Endothelial cell (in vitro differentiated cells): ENCODE measurements around the gene GOLGA2. TPM values are rescaled to one million over a fixed set of nuclear protein-coding genes. Genes with fewer than 3 reads are reported as not detected.

Source experiments
- DNase-seq: peaks from one replicate; pipeline ENCODE4 v3.0.0; 2021; ENCODE audit warnings: low spot score
- H3K27ac Mint-ChIP-seq: one replicate; pipeline ENCODE4 v1.8.0; 2021; ENCODE audit warnings: mixed read lengths, inconsistent platforms; ENCODE audit not compliant: unreplicated experiment
- H3K27me3 Mint-ChIP-seq: one replicate; pipeline ENCODE4 v1.8.0; 2021; ENCODE audit warnings: mild to moderate bottlenecking, moderate library complexity, mixed read lengths, inconsistent platforms; ENCODE audit not compliant: unreplicated experiment
- H3K36me3 Mint-ChIP-seq: one replicate; pipeline ENCODE4 v1.8.0; 2021; ENCODE audit warnings: mild to moderate bottlenecking, low read depth, mixed read lengths, inconsistent platforms; ENCODE audit not compliant: unreplicated experiment
- H3K4me1 Mint-ChIP-seq: one replicate; pipeline ENCODE4 v1.8.0; 2021; ENCODE audit warnings: mild to moderate bottlenecking, mixed read lengths, inconsistent platforms; ENCODE audit not compliant: unreplicated experiment
- H3K4me3 Mint-ChIP-seq: one replicate; pipeline ENCODE4 v1.8.0; 2021; ENCODE audit warnings: mild to moderate bottlenecking, mixed read lengths, inconsistent platforms; ENCODE audit not compliant: unreplicated experiment
- H3K9me3 Mint-ChIP-seq: one replicate; pipeline ENCODE4 v1.8.0; 2021; ENCODE audit warnings: mixed read lengths, inconsistent platforms; ENCODE audit not compliant: unreplicated experiment
- total RNA-seq: library from RNA; stranded (reverse); fragmentation: NEBNext Ultra II Directional; extraction: Animal tissue kit (Norgen Biotek cat#: 25700); gene quantifications from one replicate; pipeline ENCODE4 v1.2.1, GENCODE V29; 2021; ENCODE audit not compliant: unreplicated experiment
- TF ChIP-seq, protein P1 (sequence below): fragments of 200-600 bp; sonication (generic); IDR thresholded peaks from one replicate; pipeline ENCODE4 v1.5.0; 2021; ENCODE audit warnings: antibody characterized with exemption; ENCODE audit not compliant: unreplicated experiment

GOLGA2 gene
- total RNA-seq, 1 donor from 2014 or later = 69.4 TPM

DNA sequence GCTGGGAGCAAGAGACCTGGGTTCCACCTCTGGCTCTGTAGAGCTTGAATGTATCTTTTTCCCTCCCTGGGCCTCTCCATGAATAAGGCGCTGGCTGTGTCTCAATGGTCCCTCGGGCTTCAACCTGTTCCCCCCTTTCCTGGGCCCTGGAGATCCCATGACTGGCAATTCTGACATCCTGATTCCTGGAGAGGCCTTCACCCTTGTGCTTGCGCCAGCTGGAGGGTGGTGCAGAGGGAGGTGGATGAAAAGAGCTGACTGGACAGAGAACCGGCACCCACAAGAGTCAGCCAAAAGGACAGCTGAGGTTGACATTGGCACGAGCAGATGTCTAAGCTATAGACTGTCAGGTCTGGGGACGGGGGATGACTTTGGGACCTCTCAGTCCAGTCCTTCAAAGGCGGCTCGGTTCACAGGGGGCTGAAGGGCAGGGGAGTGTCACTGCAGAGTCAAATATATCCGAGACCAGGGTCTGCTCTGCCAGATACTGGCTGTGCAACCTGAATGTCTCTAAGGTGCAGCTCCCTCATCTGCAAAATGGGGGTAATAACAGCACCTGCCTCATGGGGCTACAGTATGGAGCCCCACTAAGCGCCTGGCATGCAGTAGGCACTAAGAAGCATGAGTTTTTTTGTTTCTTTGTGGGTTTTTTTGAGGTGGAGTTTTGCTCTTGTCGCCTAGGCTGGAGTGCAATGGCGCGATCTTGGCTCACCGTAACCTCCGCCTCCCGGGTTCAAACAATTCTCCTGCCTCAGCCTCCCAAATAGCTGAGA is 58.8 kb downstream of the GOLGA2 start:
- Mint-ChIP-seq H3K4me3 (no peak overlapping the region), H3K9me3 (peaks cover 3% of the 10 kb centered on the region), H3K4me1 (peaks cover 12% of the 10 kb centered on the region), H3K36me3 (peaks cover 6% of the 10 kb centered on the region), H3K27me3 (peaks cover 8% of the 10 kb centered on the region), H3K27ac (no peak overlapping the region)
- TF ChIP-seq, protein P1, sequence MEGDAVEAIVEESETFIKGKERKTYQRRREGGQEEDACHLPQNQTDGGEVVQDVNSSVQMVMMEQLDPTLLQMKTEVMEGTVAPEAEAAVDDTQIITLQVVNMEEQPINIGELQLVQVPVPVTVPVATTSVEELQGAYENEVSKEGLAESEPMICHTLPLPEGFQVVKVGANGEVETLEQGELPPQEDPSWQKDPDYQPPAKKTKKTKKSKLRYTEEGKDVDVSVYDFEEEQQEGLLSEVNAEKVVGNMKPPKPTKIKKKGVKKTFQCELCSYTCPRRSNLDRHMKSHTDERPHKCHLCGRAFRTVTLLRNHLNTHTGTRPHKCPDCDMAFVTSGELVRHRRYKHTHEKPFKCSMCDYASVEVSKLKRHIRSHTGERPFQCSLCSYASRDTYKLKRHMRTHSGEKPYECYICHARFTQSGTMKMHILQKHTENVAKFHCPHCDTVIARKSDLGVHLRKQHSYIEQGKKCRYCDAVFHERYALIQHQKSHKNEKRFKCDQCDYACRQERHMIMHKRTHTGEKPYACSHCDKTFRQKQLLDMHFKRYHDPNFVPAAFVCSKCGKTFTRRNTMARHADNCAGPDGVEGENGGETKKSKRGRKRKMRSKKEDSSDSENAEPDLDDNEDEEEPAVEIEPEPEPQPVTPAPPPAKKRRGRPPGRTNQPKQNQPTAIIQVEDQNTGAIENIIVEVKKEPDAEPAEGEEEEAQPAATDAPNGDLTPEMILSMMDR = no peak
- DNase-seq = no peak

DNA sequence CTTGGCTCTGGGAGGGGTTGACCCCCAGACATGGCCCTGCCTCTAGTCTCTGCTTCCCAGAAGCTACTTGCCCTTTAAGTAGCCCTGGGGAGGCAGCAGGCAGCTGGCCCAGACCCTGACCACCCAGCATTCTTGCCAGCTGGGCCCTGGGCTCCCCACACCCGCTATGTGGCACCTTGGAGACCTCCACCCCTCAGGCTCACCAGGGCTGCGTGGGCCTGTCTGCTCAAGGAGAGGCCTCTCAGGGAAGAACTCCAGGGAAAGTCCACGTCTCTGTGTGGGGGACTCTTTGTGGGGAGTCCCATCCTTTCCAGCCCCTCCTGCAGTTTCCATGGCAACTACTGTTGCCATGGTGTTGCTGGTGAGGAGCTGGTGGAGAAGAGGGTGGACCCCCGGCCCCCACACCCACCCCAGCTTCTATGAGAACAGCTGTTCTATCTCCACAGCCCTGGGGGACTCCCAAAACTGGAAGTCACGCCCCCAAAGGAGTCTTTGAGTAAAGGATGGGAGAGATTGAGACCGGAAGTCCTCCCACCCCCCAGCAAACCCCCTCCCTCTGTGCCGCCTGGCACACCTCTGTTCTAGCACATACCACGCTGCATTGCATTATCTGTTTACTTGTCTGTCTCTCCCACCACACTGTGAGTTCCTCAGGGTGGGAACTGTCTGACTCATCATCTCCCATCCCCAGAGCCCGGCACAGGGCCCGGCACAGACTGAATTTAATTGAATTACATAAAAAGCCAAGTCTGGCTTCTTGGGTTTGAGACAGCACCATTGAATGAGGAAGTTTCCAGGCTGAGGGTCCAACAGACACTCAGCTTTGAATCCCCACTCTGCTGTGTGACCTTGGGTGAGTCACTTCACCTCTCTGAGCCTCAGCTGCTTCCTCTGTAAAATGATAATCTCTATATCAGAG is 60.1 kb downstream of the GOLGA2 start:
- DNase-seq = no peak
- no peak overlapping the region for H3K27ac Mint-ChIP-seq
- peaks cover 6% of the 10 kb centered on the region for H3K36me3 Mint-ChIP-seq
- TF ChIP-seq, protein P1 = no peak
- peaks cover 3% of the 10 kb centered on the region for H3K9me3 Mint-ChIP-seq
- H3K4me1 Mint-ChIP-seq = peaks cover 12% of the 10 kb centered on the region
- peaks cover 6% of the 10 kb centered on the region for H3K27me3 Mint-ChIP-seq
- H3K4me3 Mint-ChIP-seq = no peak overlapping the region

DNA sequence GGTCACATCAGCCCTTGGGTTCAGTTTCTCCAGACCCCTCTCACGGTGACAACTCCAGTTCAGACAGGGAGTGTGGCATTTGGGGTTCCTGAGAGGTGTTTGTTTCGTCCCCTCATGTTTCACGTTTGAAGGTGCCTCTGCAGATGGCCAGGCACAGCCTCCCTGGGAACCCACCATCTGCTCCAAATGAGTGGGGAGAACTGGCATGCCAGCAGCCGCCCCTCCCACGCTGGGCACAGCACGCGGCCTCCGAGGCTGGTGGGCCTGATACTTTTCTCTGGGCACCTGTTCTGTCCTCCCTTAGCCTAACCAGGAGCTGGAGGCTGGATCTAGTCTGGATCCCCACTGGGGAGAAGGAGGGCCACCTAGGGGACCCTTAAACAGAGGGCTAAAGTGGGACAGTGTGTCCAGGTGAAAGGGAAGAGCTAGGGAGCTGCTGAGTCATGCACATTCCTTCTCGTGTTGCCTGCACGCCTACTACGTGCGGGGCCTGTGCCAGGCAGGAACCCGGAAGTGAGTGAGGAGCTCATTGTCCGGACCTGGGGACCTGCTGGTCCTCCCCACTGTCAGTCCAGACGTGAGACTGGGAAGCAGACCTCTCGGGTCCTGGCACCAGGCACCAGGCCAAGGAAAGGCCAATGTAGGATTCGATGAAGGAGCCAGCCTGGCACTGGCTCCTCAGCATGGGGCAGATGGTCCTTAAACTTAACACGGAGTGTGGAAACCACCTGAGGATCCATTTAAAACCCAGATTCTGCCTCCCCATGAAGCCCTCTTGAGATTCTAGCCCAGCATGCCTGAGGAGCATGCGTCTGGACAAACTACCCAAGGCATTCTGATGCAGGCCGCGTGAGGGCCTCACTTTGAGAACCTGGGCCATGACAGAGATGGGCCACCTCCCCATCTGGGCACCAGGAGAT is 61.0 kb downstream of the GOLGA2 start:
- peaks cover 3% of the 10 kb centered on the region for H3K9me3 Mint-ChIP-seq
- H3K27me3 Mint-ChIP-seq = peaks cover 5% of the 10 kb centered on the region
- peaks cover 12% of the 10 kb centered on the region for H3K4me1 Mint-ChIP-seq
- H3K4me3 Mint-ChIP-seq = no peak overlapping the region
- no peak for DNase-seq
- no peak overlapping the region for H3K27ac Mint-ChIP-seq
- H3K36me3 Mint-ChIP-seq = peaks cover 6% of the 10 kb centered on the region
- TF ChIP-seq, protein P1 = no peak

DNA sequence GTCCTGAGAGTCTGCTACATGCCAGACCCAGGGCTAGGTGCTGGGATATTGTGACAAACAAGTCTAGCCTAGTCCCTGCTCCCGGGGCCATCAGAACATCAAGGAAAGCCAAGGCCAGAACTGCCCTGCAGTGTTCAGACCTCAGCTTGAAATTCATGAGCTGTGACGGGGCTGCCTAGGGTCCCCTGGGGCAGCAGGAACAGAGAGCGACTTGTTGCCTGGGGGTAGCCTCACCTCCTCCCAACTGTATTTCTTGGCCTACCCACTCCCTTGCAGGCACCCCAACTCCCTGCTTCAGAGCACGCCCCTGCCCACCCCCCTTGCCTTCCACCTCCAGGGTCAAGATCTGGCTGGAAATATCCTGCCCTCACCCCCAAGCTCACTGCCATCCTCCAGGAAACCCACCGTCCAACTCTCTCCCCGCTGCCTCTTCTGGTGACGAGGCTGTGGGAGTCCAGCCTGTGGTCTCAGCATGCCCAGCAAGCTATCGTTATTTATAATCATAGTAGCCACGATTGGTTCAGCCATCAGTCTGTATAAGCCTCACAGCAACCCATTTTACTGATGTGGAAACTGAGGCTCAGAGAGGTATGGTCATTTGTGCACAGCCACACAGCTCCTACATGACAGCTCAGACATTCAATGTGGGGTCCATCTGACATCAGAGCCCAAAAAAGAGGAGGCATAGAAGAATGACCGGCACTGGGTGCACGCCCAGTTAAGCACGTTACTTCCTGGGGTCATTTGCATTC is 61.9 kb downstream of the GOLGA2 start:
- H3K4me1 Mint-ChIP-seq = peaks cover 12% of the 10 kb centered on the region
- H3K4me3 Mint-ChIP-seq = no peak overlapping the region
- no peak overlapping the region for H3K27ac Mint-ChIP-seq
- DNase-seq = no peak
- peaks cover 5% of the 10 kb centered on the region for H3K27me3 Mint-ChIP-seq
- TF ChIP-seq, protein P1 = no peak
- peaks cover 3% of the 10 kb centered on the region for H3K9me3 Mint-ChIP-seq
- H3K36me3 Mint-ChIP-seq = peaks cover 6% of the 10 kb centered on the region
